CD4-positive, alpha-beta memory T cell (primary cell): Measurements from ENCODE around the gene GNA14. TPM values are rescaled to one million over a fixed set of nuclear protein-coding genes. Genes with fewer than 3 reads are reported as not detected.

Experiments
- CTCF ChIA-PET: fragments of 350-600 bp; sonication (Branson Sonifier 250); formaldehyde crosslinking; loops from one replicate; lab custom pipeline; 2021; ENCODE audit warnings: inconsistent platforms; ENCODE audit not compliant: partially characterized antibody; lab: Charles Lee
- POLR2A ChIA-PET: fragments of 350-600 bp; sonication (Branson Sonifier 250); formaldehyde crosslinking; loops from one replicate; lab custom pipeline; 2021; ENCODE audit not compliant: partially characterized antibody; lab: Charles Lee
- DNase-seq, 5 donors: peaks; one replicate each; pipeline versions ENCODE4 v3.0.0 to v3.0.0-alpha.2; 2020 to 2022; ENCODE audit warnings: mixed read lengths in 1 of 5
- H3K27ac ChIP-seq: one replicate; pipeline ENCODE4 v1.7.0; 2013; ENCODE audit warnings: low read depth, low read length
- H3K27me3 ChIP-seq: 2 replicates; pipeline ENCODE4 v1.7.0; 2013; ENCODE audit warnings: mild to moderate bottlenecking, low read length, moderate library complexity; ENCODE audit not compliant: insufficient read depth
- H3K36me3 ChIP-seq: 2 replicates; pipeline ENCODE4 v1.7.0; 2013; ENCODE audit warnings: mild to moderate bottlenecking, low read length, moderate library complexity; ENCODE audit not compliant: insufficient read depth
- H3K4me1 ChIP-seq: 2 replicates; pipeline ENCODE4 v1.7.0; 2013; ENCODE audit warnings: mild to moderate bottlenecking, low read length, moderate library complexity; ENCODE audit not compliant: insufficient read depth
- H3K4me3 ChIP-seq, 2 donors: one replicate each; pipeline ENCODE4 v1.7.0; 2013; ENCODE audit warnings: low read length in 2 of 2, mild to moderate bottlenecking in 1 of 2
- H3K9me3 ChIP-seq, 2 donors: one replicate each; pipeline ENCODE4 v1.7.0; 2013; ENCODE audit warnings: low read length in 2 of 2, control low read depth in 1 of 2; ENCODE audit not compliant: control insufficient read depth in 1 of 2
- H3K27ac Mint-ChIP-seq, 7 donors: one replicate each; pipeline ENCODE4 v1.8.0; 2020 to 2021; ENCODE audit warnings: mixed read lengths in 7 of 7, mild to moderate bottlenecking in 6 of 7, inconsistent platforms in 3 of 7, moderate library complexity in 3 of 7
- H3K27me3 Mint-ChIP-seq, 2 donors: one replicate each; pipeline ENCODE4 v1.8.0; 2020 to 2021; ENCODE audit warnings: mixed read lengths in 2 of 2
- H3K36me3 Mint-ChIP-seq, 2 donors: one replicate each; pipeline ENCODE4 v1.8.0; 2020 to 2021; ENCODE audit warnings: mixed read lengths in 2 of 2, inconsistent platforms in 1 of 2, mild to moderate bottlenecking in 1 of 2
- H3K4me1 Mint-ChIP-seq, 4 donors: one replicate each; pipeline ENCODE4 v1.8.0; 2020 to 2021; ENCODE audit warnings: mixed read lengths in 4 of 4, mild to moderate bottlenecking in 1 of 4
- H3K4me3 Mint-ChIP-seq, 8 donors: one replicate each; pipeline ENCODE4 v1.8.0; 2020 to 2021; ENCODE audit warnings: mixed read lengths in 8 of 8, mild to moderate bottlenecking in 7 of 8, moderate library complexity in 6 of 8, inconsistent platforms in 3 of 8
- H3K9me3 Mint-ChIP-seq, 8 donors: one replicate each; pipeline ENCODE4 v1.8.0; 2020 to 2021; ENCODE audit warnings: mixed read lengths in 8 of 8, mild to moderate bottlenecking in 5 of 8, inconsistent platforms in 3 of 8, moderate library complexity in 1 of 8
- intact Hi-C: fragments of 100-400 bp; cut with micrococcal nuclease; formaldehyde crosslinking; loops from one replicate; pipeline ENCODE4 v1.15.1; 2023
- polyA plus RNA-seq, 2 donors: library from polyadenylated mRNA; unstranded; fragments of 300-500 nt; fragmentation: Illumina TruSeq; gene quantifications; one replicate each; pipeline ENCODE4 v1.2.3, GENCODE V29; 2021
- total RNA-seq, 2 experiments: library from RNA; stranded (reverse); gene quantifications; one replicate each; pipeline ENCODE4 v1.2.3, GENCODE V29; 2021

GNA14 gene
- total and polyA plus RNA-seq, 4 experiments from 2014 or later, result not detected

- peaks cover 8 to 22% (median 14%) of the 10 kb centered on the region in 4 donors for H3K4me1 Mint-ChIP-seq
Measured at GRCh38 chr9:77457916-77458592, 190.1 kb downstream of the GNA14 start.

GRCh38 chr9:77456829-77457437, 191.2 kb downstream of the GNA14 start:
- Mint-ChIP-seq H3K27ac (no peak overlapping the region), H3K27me3 (peaks cover 0 to 1% of the 10 kb centered on the region in 2 donors), H3K9me3 (no peaks in the 10 kb centered on the region), H3K36me3 (no peaks in the 10 kb centered on the region), H3K4me3 (no peak overlapping the region), H3K4me1 (peaks cover 8 to 22% (median 14%) of the 10 kb centered on the region in 4 donors)
- Histone ChIP-seq H3K9me3 (no peaks in the 10 kb centered on the region), H3K27me3 (no peaks in the 10 kb centered on the region), H3K27ac (no peak overlapping the region), H3K4me1 (no peaks in the 10 kb centered on the region), H3K4me3 (no peak overlapping the region), H3K36me3 (no peaks in the 10 kb centered on the region)
- ChIA-PET POLR2A (interaction anchor here (0.6 to 1.1 kb wide), 2 partner anchors 657 to 1298 kb away, joined by 3 to 5 read pairs; no protein-coding TSS in a partner anchor), CTCF (interaction anchor here (0.7 to 8.0 kb wide), 43 partner anchors 10 to 925 kb away, joined by 3 to 107 read pairs (median 4); no protein-coding TSS in a partner anchor)
- intact Hi-C loops, result loop anchor here (1.0 to 10.0 kb wide), 6 partner anchors 24 to 664 kb away; no protein-coding TSS in a partner anchor
- DNase-seq, result peak; percentile 65 to 74 (median 72)

More at GRCh38 chr9:77457916-77458592, 190.1 kb downstream of the GNA14 start:
- H3K9me3 ChIP-seq, result no peaks in the 10 kb centered on the region
- H3K4me3 Mint-ChIP-seq, result peak overlapping the region in 1 of 8 donors; percentile 15
- H3K27ac ChIP-seq, result no peak overlapping the region
- no peaks in the 10 kb centered on the region for H3K36me3 ChIP-seq
- CTCF ChIA-PET, result interaction anchor here (0.7 to 8.0 kb wide), 30 partner anchors 9 to 792 kb away, joined by 3 to 107 read pairs (median 5); no protein-coding TSS in a partner anchor
- H3K4me3 ChIP-seq, result no peak overlapping the region
- H3K36me3 Mint-ChIP-seq, result no peaks in the 10 kb centered on the region
- POLR2A ChIA-PET, result interaction anchor here (0.6 to 1.1 kb wide), 2 partner anchors 656 to 1300 kb away, joined by 3 to 5 read pairs; no protein-coding TSS in a partner anchor
- H3K9me3 Mint-ChIP-seq, result no peaks in the 10 kb centered on the region
- peak overlapping the region in 1 of 7 donors; percentile 56 for H3K27ac Mint-ChIP-seq
- peaks cover 0 to 1% of the 10 kb centered on the region in 2 donors for H3K27me3 Mint-ChIP-seq
- no peaks in the 10 kb centered on the region for H3K27me3 ChIP-seq
- H3K4me1 ChIP-seq, result no peaks in the 10 kb centered on the region
- DNase-seq, result peak; percentile 58 to 66 (median 60)
- intact Hi-C loops, result loop anchor here (1.0 to 10.0 kb wide), 7 partner anchors 25 to 755 kb away; no protein-coding TSS in a partner anchor

GRCh38 chr9:77455312-77455927, 192.7 kb downstream of the GNA14 start:
- H3K36me3 Mint-ChIP-seq, result no peaks in the 10 kb centered on the region
- peaks cover 8 to 22% (median 14%) of the 10 kb centered on the region in 4 donors for H3K4me1 Mint-ChIP-seq
- peaks cover 3 to 8% of the 10 kb centered on the region in 2 donors for H3K27me3 Mint-ChIP-seq
- CTCF ChIA-PET, result interaction anchor here (0.7 to 8.0 kb wide), 16 partner anchors 11 to 914 kb away, joined by 3 to 107 read pairs (median 24); no protein-coding TSS in a partner anchor
- POLR2A ChIA-PET, result no interaction called here
- no peaks in the 10 kb centered on the region for H3K36me3 ChIP-seq
- H3K4me1 ChIP-seq, result no peaks in the 10 kb centered on the region
- H3K27ac Mint-ChIP-seq, result no peak overlapping the region
- no peaks in the 10 kb centered on the region for H3K9me3 ChIP-seq
- peak in 4 of 5 donors; percentile 24 to 31 (median 28) for DNase-seq
- no peaks in the 10 kb centered on the region for H3K27me3 ChIP-seq
- intact Hi-C loops, result loop anchor here (5.0 to 10.0 kb wide), 3 partner anchors 299 to 519 kb away; no protein-coding TSS in a partner anchor
- H3K27ac ChIP-seq, result no peak overlapping the region
- no peak overlapping the region for H3K4me3 Mint-ChIP-seq
- no peaks in the 10 kb centered on the region for H3K9me3 Mint-ChIP-seq
- H3K4me3 ChIP-seq, result no peak overlapping the region

- Histone ChIP-seq H3K9me3 (no peaks in the 10 kb centered on the region), H3K36me3 (no peaks in the 10 kb centered on the region), H3K27me3 (no peaks in the 10 kb centered on the region), H3K4me1 (no peaks in the 10 kb centered on the region), H3K27ac (no peak overlapping the region), H3K4me3 (no peak overlapping the region)
- ChIA-PET POLR2A (interaction anchor here (0.7 kb wide), 1 partner anchor 892 kb away, joined by 4 read pairs; no protein-coding TSS in a partner anchor), CTCF (interaction anchor here (1.2 to 8.0 kb wide), 13 partner anchors 10 to 915 kb away, joined by 3 to 107 read pairs (median 12); no protein-coding TSS in a partner anchor)
- Mint-ChIP-seq H3K4me1 (peaks cover 8 to 22% (median 14%) of the 10 kb centered on the region in 4 donors), H3K27me3 (peaks cover 3 to 10% of the 10 kb centered on the region in 2 donors), H3K27ac (no peak overlapping the region), H3K36me3 (no peaks in the 10 kb centered on the region), H3K4me3 (no peak overlapping the region), H3K9me3 (no peaks in the 10 kb centered on the region)
- no peak for DNase-seq
- intact Hi-C loops, result loop anchor here (5.0 to 10.0 kb wide), 3 partner anchors 300 to 520 kb away; no protein-coding TSS in a partner anchor
Measured at GRCh38 chr9:77454663-77455062, 193.5 kb downstream of the GNA14 start.

- Histone ChIP-seq H3K27me3 (no peaks in the 10 kb centered on the region), H3K9me3 (no peaks in the 10 kb centered on the region), H3K36me3 (no peaks in the 10 kb centered on the region), H3K27ac (no peak overlapping the region), H3K4me1 (no peaks in the 10 kb centered on the region), H3K4me3 (no peak overlapping the region)
- ChIA-PET CTCF (interaction anchor here (1.2 to 8.0 kb wide), 13 partner anchors 10 to 916 kb away, joined by 3 to 107 read pairs (median 5); no protein-coding TSS in a partner anchor), POLR2A (interaction anchor here (0.7 kb wide), 1 partner anchor 892 kb away, joined by 4 read pairs; no protein-coding TSS in a partner anchor)
- no peak for DNase-seq
- peak overlapping the region in 5 of 7 donors; percentile 16 to 89 (median 81) for H3K27ac Mint-ChIP-seq
- peaks cover 3 to 10% of the 10 kb centered on the region in 2 donors for H3K27me3 Mint-ChIP-seq
- no peaks in the 10 kb centered on the region for H3K36me3 Mint-ChIP-seq
- intact Hi-C loops, result loop anchor here (10.0 kb wide), 2 partner anchors 301 to 521 kb away; no protein-coding TSS in a partner anchor
- H3K9me3 Mint-ChIP-seq, result no peaks in the 10 kb centered on the region
- H3K4me3 Mint-ChIP-seq, result peak overlapping the region; percentile 75 to 87 (median 78)
- H3K4me1 Mint-ChIP-seq, result peaks cover 8 to 22% (median 14%) of the 10 kb centered on the region in 4 donors
Measured at GRCh38 chr9:77453825-77454647, 194.1 kb downstream of the GNA14 start.

GRCh38 chr9:77451507-77451906, 196.6 kb downstream of the GNA14 start:
- intact Hi-C loops, result loop anchor here (10.0 kb wide), 2 partner anchors 303 to 523 kb away; no protein-coding TSS in a partner anchor

More at GRCh38 chr9:77451507-77451906, 196.6 kb downstream of the GNA14 start:
- Mint-ChIP-seq H3K27ac (no peak overlapping the region), H3K9me3 (peaks cover 0 to 7% (median 1%) of the 10 kb centered on the region in 8 donors), H3K4me1 (peaks cover 3 to 11% (median 6%) of the 10 kb centered on the region in 4 donors), H3K27me3 (peaks cover 5 to 9% of the 10 kb centered on the region in 2 donors), H3K4me3 (no peak overlapping the region), H3K36me3 (no peaks in the 10 kb centered on the region)
- ChIA-PET CTCF (interaction anchor here (1.0 kb wide), 1 partner anchor 9 kb away, joined by 3 read pairs; no protein-coding TSS in a partner anchor), POLR2A (no interaction called here)
- Histone ChIP-seq H3K36me3 (no peaks in the 10 kb centered on the region), H3K9me3 (no peaks in the 10 kb centered on the region), H3K27ac (no peak overlapping the region), H3K27me3 (no peaks in the 10 kb centered on the region), H3K4me1 (no peaks in the 10 kb centered on the region), H3K4me3 (no peak overlapping the region)
- DNase-seq, result no peak
